DOHH2 (cell line): Measurements from ENCODE around the gene TNFRSF25.

Experiments
- H3F3A ChIP-seq: fragments of 200-600 bp; sonication (generic), shearing (Covaris generic); 2 replicates; pipeline ENCODE4 v1.6.0; 2016; ENCODE audit warnings: antibody characterized with exemption, mild to moderate bottlenecking; ENCODE audit not compliant: control insufficient read depth, insufficient read depth
- H3K27ac ChIP-seq: fragments of 200-600 bp; sonication (generic); 2 replicates; pipeline ENCODE4 v1.5.1; 2014; ENCODE audit warnings: low read depth, mild to moderate bottlenecking, low read length, moderate library complexity
- H3K27me3 ChIP-seq: fragments of 200-600 bp; sonication (generic); 2 replicates; pipeline ENCODE4 v1.6.1; 2014; ENCODE audit warnings: mild to moderate bottlenecking, low read length, mixed read lengths; ENCODE audit not compliant: control insufficient read depth
- H3K36me3 ChIP-seq: fragments of 200-600 bp; sonication (generic); 2 replicates; pipeline ENCODE4 v1.6.1; 2014; ENCODE audit warnings: mild to moderate bottlenecking, low read length, moderate library complexity, mixed read lengths; ENCODE audit not compliant: control insufficient read depth
- H3K4me1 ChIP-seq: fragments of 200-600 bp; sonication (generic); 2 replicates; pipeline ENCODE4 v1.6.1; 2014; ENCODE audit warnings: mild to moderate bottlenecking, low read length, mixed read lengths; ENCODE audit not compliant: control insufficient read depth
- H3K4me2 ChIP-seq: fragments of 200-600 bp; sonication (generic); 2 replicates; pipeline ENCODE4 v1.6.0; 2014; ENCODE audit warnings: mild to moderate bottlenecking, low read length, moderate library complexity
- H3K4me3 ChIP-seq: fragments of 200-600 bp; sonication (generic); 2 replicates; pipeline ENCODE4 v1.5.1; 2014; ENCODE audit warnings: mild to moderate bottlenecking, low read length, mixed read lengths
- H3K79me2 ChIP-seq: fragments of 200-600 bp; sonication (generic); 2 replicates; pipeline ENCODE4 v1.6.1; 2014; ENCODE audit warnings: mild to moderate bottlenecking, low read length, mixed read lengths; ENCODE audit not compliant: control insufficient read depth
- H3K9me2 ChIP-seq: fragments of 200-600 bp; sonication (generic); replicated peaks from 2 replicates; pipeline ENCODE4 v1.6.1; 2014; ENCODE audit warnings: mild to moderate bottlenecking, low read length, mixed read lengths; ENCODE audit not compliant: control insufficient read depth
- H3K9me3 ChIP-seq: fragments of 200-600 bp; sonication (generic); 2 replicates; pipeline ENCODE4 v1.6.1; 2014; ENCODE audit warnings: antibody characterized with exemption, low read length, mixed read lengths; ENCODE audit not compliant: control insufficient read depth, insufficient read depth
- H4K20me1 ChIP-seq: fragments of 200-600 bp; sonication (generic); 2 replicates; pipeline ENCODE4 v1.6.0; 2014; ENCODE audit warnings: low read depth, mild to moderate bottlenecking, antibody characterized with exemption, low read length, moderate library complexity; ENCODE audit not compliant: control insufficient read depth, insufficient read depth
- EZH2phosphoT487 ChIP-seq: fragments of 200-600 bp; sonication (generic); IDR thresholded peaks from 2 replicates; pipeline ENCODE4 v1.6.1; 2017; ENCODE audit warnings: borderline replicate concordance, mild to moderate bottlenecking, antibody characterized with exemption, low read length, moderate library complexity, mixed read lengths
- TF ChIP-seq, protein P1 (sequence below): fragments of 200-600 bp; sonication (generic); IDR thresholded peaks from one replicate; pipeline ENCODE4 v1.5.1; 2014; ENCODE audit warnings: antibody characterized with exemption, mild to moderate bottlenecking, low read depth, low read length; ENCODE audit not compliant: poor library complexity, severe bottlenecking

TNFRSF25 gene

DNA sequence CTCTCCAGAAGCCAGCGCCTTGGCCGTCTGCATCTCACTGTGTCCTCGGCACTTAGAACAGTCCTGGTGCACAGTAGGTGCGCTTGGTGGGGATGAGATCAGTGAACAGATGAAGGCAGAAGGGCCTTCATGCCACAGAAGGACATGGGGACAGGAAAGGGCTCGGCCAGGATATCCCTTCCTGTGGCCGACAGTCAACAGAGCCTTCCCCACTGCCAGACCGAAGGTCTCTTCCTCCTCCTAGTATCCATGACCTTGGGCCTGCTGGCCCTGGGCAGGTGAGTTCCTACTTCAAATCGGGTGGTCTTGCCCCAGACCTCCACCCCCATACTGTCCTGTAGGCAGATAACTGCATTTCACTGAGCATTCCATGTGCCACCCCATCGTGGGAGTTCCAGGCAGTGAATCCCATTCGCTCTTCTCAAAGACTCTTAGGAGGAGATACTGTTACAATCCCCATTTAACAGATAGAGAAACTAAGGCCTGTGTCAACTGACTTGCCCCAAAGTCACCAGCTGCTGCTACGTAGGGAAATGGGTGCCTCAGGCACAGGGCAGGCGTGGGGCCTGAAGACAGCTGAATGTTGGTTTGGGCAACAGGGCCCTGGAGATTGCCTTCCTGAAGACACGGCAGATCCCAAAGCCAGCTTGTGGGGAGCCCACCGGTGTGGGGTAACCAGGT is 22.0 kb upstream of the TNFRSF25 start:
- Histone ChIP-seq H3K27me3 (peaks cover 20% of the 10 kb centered on the region), H3K79me2 (no peaks in the 10 kb centered on the region), H3K36me3 (no peaks in the 10 kb centered on the region), H3K4me3 (no peak overlapping the region), H3F3A (peaks cover 6% of the 10 kb centered on the region; the same call in 1 of the 2 replicates), H3K9me2 (no peaks in the 10 kb centered on the region), H3K27ac (no peak overlapping the region), H4K20me1 (no peaks in the 10 kb centered on the region), H3K4me2 (no peak overlapping the region), H3K9me3 (no peaks in the 10 kb centered on the region), H3K4me1 (peaks cover 10% of the 10 kb centered on the region)
- TF ChIP-seq, protein P1, sequence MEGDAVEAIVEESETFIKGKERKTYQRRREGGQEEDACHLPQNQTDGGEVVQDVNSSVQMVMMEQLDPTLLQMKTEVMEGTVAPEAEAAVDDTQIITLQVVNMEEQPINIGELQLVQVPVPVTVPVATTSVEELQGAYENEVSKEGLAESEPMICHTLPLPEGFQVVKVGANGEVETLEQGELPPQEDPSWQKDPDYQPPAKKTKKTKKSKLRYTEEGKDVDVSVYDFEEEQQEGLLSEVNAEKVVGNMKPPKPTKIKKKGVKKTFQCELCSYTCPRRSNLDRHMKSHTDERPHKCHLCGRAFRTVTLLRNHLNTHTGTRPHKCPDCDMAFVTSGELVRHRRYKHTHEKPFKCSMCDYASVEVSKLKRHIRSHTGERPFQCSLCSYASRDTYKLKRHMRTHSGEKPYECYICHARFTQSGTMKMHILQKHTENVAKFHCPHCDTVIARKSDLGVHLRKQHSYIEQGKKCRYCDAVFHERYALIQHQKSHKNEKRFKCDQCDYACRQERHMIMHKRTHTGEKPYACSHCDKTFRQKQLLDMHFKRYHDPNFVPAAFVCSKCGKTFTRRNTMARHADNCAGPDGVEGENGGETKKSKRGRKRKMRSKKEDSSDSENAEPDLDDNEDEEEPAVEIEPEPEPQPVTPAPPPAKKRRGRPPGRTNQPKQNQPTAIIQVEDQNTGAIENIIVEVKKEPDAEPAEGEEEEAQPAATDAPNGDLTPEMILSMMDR = no peak
- TF ChIP-seq EZH2phosphoT487 = no peak

DNA sequence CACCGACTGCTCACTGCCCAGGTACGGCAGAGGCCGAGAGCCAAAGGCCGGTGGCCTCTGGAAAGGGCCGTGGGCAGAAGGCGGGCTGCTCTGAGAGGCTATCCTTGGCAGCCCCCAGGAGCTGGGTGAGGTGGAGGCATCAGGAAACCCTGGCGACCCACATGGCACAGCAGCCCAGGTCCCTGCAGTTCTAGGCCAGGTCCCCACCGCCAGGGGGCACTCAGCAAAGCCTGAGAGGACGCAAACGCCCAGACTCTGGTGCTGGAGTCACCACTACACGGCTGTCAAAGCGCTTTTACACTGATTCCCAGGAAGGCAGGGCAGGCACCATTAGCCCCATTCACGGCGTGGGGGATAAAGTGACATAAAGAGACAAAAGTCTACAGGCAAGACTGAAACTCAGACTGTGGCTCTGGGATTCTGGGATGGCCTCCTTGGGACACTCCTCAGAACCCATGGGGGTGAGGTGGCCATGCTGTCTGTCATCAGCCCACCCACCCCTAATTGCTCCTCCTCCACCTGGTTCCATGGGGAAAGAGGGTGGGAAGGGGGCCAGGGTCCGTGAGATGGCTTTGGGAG is 20.5 kb upstream of the TNFRSF25 start:
- TF ChIP-seq EZH2phosphoT487 = no peak
- TF ChIP-seq, protein P1 = peak; percentile 92
- Histone ChIP-seq H3K9me3 (no peaks in the 10 kb centered on the region), H3K27ac (no peak overlapping the region), H3K36me3 (no peaks in the 10 kb centered on the region), H3K4me2 (no peak overlapping the region), H3K27me3 (peaks cover 20% of the 10 kb centered on the region), H3K79me2 (no peaks in the 10 kb centered on the region), H3F3A (0 out of 2 replicates have a peak, but pooled peaks cover 3% of the 10 kb centered on the region), H3K9me2 (no peaks in the 10 kb centered on the region), H3K4me1 (peaks cover 5% of the 10 kb centered on the region), H3K4me3 (no peak overlapping the region), H4K20me1 (no peaks in the 10 kb centered on the region)

DNA sequence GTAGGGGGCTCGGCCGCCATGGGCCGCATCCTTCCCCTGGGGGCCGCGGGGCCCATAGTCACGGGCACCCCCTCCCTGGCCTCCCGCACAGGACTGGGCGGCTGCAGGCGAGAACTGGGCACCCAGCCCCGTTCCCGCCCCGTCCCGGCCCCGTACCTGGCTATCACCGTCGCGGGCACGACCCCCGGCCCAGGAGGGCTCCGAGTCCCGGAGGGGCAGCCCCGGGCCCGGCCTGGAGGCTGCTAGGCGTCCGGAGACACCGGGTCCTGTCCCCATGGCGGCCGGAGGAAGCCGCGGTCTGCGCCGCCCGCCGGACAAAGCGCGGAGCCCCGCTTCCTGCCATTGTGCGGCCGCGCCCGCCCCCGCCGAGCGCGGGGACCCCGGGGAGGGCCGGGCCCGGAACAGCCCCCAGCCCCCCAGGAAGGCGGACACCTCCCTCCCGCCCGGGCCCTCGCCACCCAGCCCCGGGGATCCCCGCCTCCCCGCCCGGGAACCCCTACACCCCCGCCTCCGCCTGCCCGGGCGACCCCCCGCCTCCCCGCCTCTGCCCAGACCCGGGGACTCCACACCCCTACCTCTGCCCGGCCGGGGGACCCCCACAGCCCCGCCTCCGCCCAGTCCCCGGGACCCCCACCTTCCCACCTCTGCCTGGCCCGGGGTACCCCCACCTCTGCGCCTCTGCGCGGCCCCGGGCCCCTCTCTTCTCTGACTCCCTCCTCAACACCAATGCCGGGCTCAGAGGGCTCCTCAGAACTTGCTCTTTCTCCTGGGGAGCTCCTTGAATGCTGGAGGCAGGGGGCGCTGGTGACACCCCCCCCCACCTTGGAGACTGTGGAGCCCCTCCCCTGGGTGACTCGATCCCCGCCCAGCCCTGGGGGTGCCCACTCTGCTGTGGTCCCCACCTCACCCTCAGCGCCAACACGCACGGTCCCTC is 19.5 kb upstream of the TNFRSF25 start:
- no peak overlapping the region for H3K4me3 ChIP-seq
- H3K4me1 ChIP-seq = no peaks in the 10 kb centered on the region; the same call in 1 of the 2 replicates
- H4K20me1 ChIP-seq = no peaks in the 10 kb centered on the region
- no peak overlapping the region for H3K27ac ChIP-seq
- no peaks in the 10 kb centered on the region for H3F3A ChIP-seq
- peaks cover 20% of the 10 kb centered on the region for H3K27me3 ChIP-seq
- H3K9me3 ChIP-seq = no peaks in the 10 kb centered on the region
- H3K36me3 ChIP-seq = no peaks in the 10 kb centered on the region
- H3K79me2 ChIP-seq = no peaks in the 10 kb centered on the region
- no peaks in the 10 kb centered on the region for H3K9me2 ChIP-seq
- H3K4me2 ChIP-seq = no peak overlapping the region
- TF ChIP-seq, protein P1 = no peak
- TF ChIP-seq EZH2phosphoT487 = no peak
